ENCODE measurements around the gene FAM98C. TPM values are rescaled to one million over a fixed set of nuclear protein-coding genes. Genes with fewer than 3 reads are reported as not detected.
"Not testable (repeated sequence)": the region's sequence is repeated elsewhere in the genome, so short reads cannot be mapped to it uniquely, and the experiment has no call there.

The FAM98C gene
- total RNA-seq, 1 experiment from 2014 or later: 18.8 TPM

DNA sequence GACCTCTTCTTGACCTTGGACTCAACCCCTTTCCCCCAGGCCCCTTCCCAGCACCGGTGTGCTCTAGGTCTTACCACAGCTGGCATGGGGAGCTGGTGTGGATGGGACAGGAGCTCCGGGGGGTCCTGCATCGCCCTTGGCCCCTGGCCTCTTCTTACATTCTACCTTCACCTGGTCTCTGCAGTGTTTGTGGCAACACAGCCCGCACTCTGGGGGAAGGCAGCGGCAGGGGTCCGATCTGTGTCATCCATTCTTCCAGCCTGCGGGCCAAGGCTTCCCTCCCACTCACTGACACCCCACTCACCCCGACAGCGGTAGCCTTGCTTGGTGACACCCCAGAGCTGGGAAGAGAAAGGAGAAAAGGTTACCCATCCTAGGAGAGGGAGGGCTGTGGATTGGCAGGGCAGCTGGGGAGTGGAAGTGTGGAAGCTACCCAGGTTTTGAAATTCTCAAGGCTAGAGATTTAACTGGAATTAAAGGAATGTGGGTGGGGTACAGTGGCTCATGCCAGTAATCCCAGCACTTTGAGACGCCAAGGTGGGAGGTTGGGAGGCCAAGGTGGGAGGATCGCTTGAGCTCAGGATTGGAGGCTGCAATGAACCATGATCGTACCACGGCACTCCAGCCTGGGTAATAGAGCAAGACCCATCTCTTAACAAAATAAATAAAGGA is 8.3 kb downstream of the FAM98C start:
- intact Hi-C loops (cut with micrococcal nuclease): no loop called here
- ChIA-PET CTCF (no interaction called here), POLR2A (no interaction called here)
- DNase-seq (ENCODE audit: unreplicated experiment): no peak
- H3K27me3 Mint-ChIP-seq (ENCODE audit: insufficient read depth, unreplicated experiment): no peaks in the 10 kb centered on the region
- H3K9me3 Mint-ChIP-seq (ENCODE audit: unreplicated experiment): no peaks in the 10 kb centered on the region
- no peak overlapping the region for H3K27ac Mint-ChIP-seq (ENCODE audit: low read depth, unreplicated experiment)
- BruUV-seq (replicated peaks): no TSS peak
- peaks cover 10% of the 10 kb centered on the region for H3K4me1 Mint-ChIP-seq (ENCODE audit: insufficient read depth, unreplicated experiment)
- TF ChIP-seq, protein P1, sequence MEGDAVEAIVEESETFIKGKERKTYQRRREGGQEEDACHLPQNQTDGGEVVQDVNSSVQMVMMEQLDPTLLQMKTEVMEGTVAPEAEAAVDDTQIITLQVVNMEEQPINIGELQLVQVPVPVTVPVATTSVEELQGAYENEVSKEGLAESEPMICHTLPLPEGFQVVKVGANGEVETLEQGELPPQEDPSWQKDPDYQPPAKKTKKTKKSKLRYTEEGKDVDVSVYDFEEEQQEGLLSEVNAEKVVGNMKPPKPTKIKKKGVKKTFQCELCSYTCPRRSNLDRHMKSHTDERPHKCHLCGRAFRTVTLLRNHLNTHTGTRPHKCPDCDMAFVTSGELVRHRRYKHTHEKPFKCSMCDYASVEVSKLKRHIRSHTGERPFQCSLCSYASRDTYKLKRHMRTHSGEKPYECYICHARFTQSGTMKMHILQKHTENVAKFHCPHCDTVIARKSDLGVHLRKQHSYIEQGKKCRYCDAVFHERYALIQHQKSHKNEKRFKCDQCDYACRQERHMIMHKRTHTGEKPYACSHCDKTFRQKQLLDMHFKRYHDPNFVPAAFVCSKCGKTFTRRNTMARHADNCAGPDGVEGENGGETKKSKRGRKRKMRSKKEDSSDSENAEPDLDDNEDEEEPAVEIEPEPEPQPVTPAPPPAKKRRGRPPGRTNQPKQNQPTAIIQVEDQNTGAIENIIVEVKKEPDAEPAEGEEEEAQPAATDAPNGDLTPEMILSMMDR (IDR thresholded peaks at IDR 0.05; ENCODE audit: unreplicated experiment): no peak
- H3K36me3 Mint-ChIP-seq (ENCODE audit: insufficient read depth, unreplicated experiment): peaks cover 15% of the 10 kb centered on the region
- H3K4me3 Mint-ChIP-seq (ENCODE audit: unreplicated experiment): no peak overlapping the region

- H3K36me3 Mint-ChIP-seq (ENCODE audit: insufficient read depth, unreplicated experiment): peaks cover 13% of the 10 kb centered on the region
- H3K9me3 Mint-ChIP-seq (ENCODE audit: unreplicated experiment); intact Hi-C loops (cut with micrococcal nuclease); DNase-seq (ENCODE audit: unreplicated experiment); BruUV-seq (replicated peaks); POLR2A ChIA-PET; H3K27me3 Mint-ChIP-seq (ENCODE audit: insufficient read depth, unreplicated experiment); H3K27ac Mint-ChIP-seq (ENCODE audit: low read depth, unreplicated experiment); H3K4me3 Mint-ChIP-seq (ENCODE audit: unreplicated experiment): not testable (repeated sequence)
- CTCF ChIA-PET: interaction anchor here (1.5 kb wide), 1 partner anchor 9 kb away, joined by 10 read pairs; the partner anchor contains the start of gene FAM98C
- H3K4me1 Mint-ChIP-seq (ENCODE audit: insufficient read depth, unreplicated experiment): peaks cover 12% of the 10 kb centered on the region
Observed at GRCh38 chr19:38411898-38412297, 9.0 kb downstream of the FAM98C start.

DNA sequence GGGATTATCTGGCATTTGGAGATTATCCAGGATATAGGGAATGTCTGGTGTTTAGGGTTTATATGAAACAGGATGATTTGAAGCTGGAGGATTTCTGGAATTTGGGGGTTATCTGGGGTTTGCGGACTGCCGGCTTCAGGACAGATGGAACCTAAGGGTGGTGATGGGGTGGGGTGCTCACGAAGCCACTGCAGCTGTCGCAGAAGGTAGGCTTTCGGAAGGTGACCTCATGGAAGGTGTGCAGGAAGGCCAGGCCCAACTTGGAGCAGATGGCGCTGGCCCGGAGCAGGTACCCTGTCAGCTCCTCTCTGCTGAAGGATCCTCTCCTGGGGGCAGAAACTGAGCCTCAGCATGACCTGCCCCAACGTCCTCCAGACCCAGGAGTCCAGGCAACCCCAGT is 9.6 kb downstream of the FAM98C start:
- peaks cover 7% of the 10 kb centered on the region for H3K36me3 Mint-ChIP-seq (ENCODE audit: insufficient read depth, unreplicated experiment)
- H3K27ac Mint-ChIP-seq (ENCODE audit: low read depth, unreplicated experiment): no peak overlapping the region
- H3K4me3 Mint-ChIP-seq (ENCODE audit: unreplicated experiment): no peak overlapping the region
- ChIA-PET POLR2A (no interaction called here), CTCF (interaction anchor here (1.5 kb wide), 1 partner anchor 10 kb away, joined by 10 read pairs; the partner anchor contains the start of gene FAM98C)
- H3K27me3 Mint-ChIP-seq (ENCODE audit: insufficient read depth, unreplicated experiment): peaks cover 8% of the 10 kb centered on the region
- no peak for DNase-seq (ENCODE audit: unreplicated experiment)
- no TSS peak for BruUV-seq (replicated peaks)
- H3K9me3 Mint-ChIP-seq (ENCODE audit: unreplicated experiment): no peaks in the 10 kb centered on the region
- peaks cover 18% of the 10 kb centered on the region for H3K4me1 Mint-ChIP-seq (ENCODE audit: insufficient read depth, unreplicated experiment)
- TF ChIP-seq, protein P1 (IDR thresholded peaks at IDR 0.05; ENCODE audit: unreplicated experiment): no peak
- intact Hi-C loops (cut with micrococcal nuclease): no loop called here

GRCh38 chr19:38412961-38413360 is 10.1 kb downstream of the FAM98C start:
- Mint-ChIP-seq H3K4me3 (ENCODE audit: unreplicated experiment) (no peak overlapping the region), H3K27ac (ENCODE audit: low read depth, unreplicated experiment) (no peak overlapping the region), H3K27me3 (ENCODE audit: insufficient read depth, unreplicated experiment) (peaks cover 13% of the 10 kb centered on the region), H3K36me3 (ENCODE audit: insufficient read depth, unreplicated experiment) (peaks cover 3% of the 10 kb centered on the region), H3K9me3 (ENCODE audit: unreplicated experiment) (no peaks in the 10 kb centered on the region), H3K4me1 (ENCODE audit: insufficient read depth, unreplicated experiment) (peaks cover 20% of the 10 kb centered on the region)
- no peak for DNase-seq (ENCODE audit: unreplicated experiment)
- no TSS peak for BruUV-seq (replicated peaks)
- TF ChIP-seq, protein P1 (IDR thresholded peaks at IDR 0.05; ENCODE audit: unreplicated experiment): no peak
- intact Hi-C loops (cut with micrococcal nuclease): no loop called here
- ChIA-PET POLR2A (no interaction called here), CTCF (interaction anchor here (1.0 to 1.5 kb wide), 2 partner anchors 10 kb away, joined by 9 to 10 read pairs; partner anchors contain the start of gene FAM98C)

Measured in MCF 10A (cell line).